Mesenteric fat pad (tissue), 1 donor: ENCODE measurements around the gene ADPRHL1. TPM values are rescaled to one million over a fixed set of nuclear protein-coding genes. Genes with fewer than 3 reads are reported as not detected.

Source experiments
- DNase-seq: peaks from one replicate; pipeline ENCODE4 v3.0.0-alpha.2; 2020; ENCODE audit warnings: low spot score
- total RNA-seq: library from RNA; stranded (reverse); fragmentation: NEBNext Ultra II Directional; extraction: Animal tissue kit (Norgen Biotek cat#: 25700); gene quantifications from one replicate; pipeline ENCODE4 v1.2.1, GENCODE V29; 2021
- donor health status: DM: yes; HTN: yes; CAD: no.

The ADPRHL1 gene
- total RNA-seq, 1 donor from 2014 or later = 2.1 TPM

GRCh38 chr13:113373811-113374485, 79.3 kb downstream of the ADPRHL1 start:
- peak; percentile 85 for DNase-seq

GRCh38 chr13:113371701-113372100, 81.6 kb downstream of the ADPRHL1 start:
- peak; percentile 11 for DNase-seq

- DNase-seq = peak; percentile 79
These were observed 82.2 kb downstream of the ADPRHL1 start for GRCh38 chr13:113371061-113371460.

GRCh38 chr13:113369881-113370280, 83.4 kb downstream of the ADPRHL1 start:
- peak; percentile 71 for DNase-seq

- DNase-seq = peak; percentile 87
These were observed 84.1 kb downstream of the ADPRHL1 start for GRCh38 chr13:113369189-113369588.

- DNase-seq = peak; percentile 81
These were observed 84.9 kb downstream of the ADPRHL1 start for GRCh38 chr13:113368353-113368752.

- DNase-seq = peak; percentile 74
These were observed 85.5 kb downstream of the ADPRHL1 start for GRCh38 chr13:113367771-113368170.

GRCh38 chr13:113367020-113367560, 86.2 kb downstream of the ADPRHL1 start:
- DNase-seq = peak; percentile 53

GRCh38 chr13:113365971-113366588, 87.2 kb downstream of the ADPRHL1 start:
- DNase-seq = no peak

GRCh38 chr13:113365583-113365970, 87.7 kb downstream of the ADPRHL1 start:
- no peak for DNase-seq

GRCh38 chr13:113364901-113365582, 88.2 kb downstream of the ADPRHL1 start:
- peak; percentile 84 for DNase-seq

GRCh38 chr13:113364311-113364889, 88.9 kb downstream of the ADPRHL1 start:
- DNase-seq = peak; percentile 87

- DNase-seq = peak; percentile 8
These were observed 91.9 kb downstream of the ADPRHL1 start for GRCh38 chr13:113361406-113361805.

GRCh38 chr13:113360446-113360845, 92.8 kb downstream of the ADPRHL1 start:
- peak; percentile 49 for DNase-seq

- DNase-seq = peak; percentile 51
These were observed 93.7 kb downstream of the ADPRHL1 start for GRCh38 chr13:113359571-113359970.

GRCh38 chr13:113358653-113359190, 94.6 kb downstream of the ADPRHL1 start:
- DNase-seq = peak; percentile 8

GRCh38 chr13:113357529-113357928, 95.8 kb downstream of the ADPRHL1 start:
- peak; percentile 28 for DNase-seq

- DNase-seq = no peak
These were observed 96.7 kb downstream of the ADPRHL1 start for GRCh38 chr13:113356596-113356995.

- DNase-seq = no peak
These were observed 97.7 kb downstream of the ADPRHL1 start for GRCh38 chr13:113355621-113356020.

- peak; percentile 82 for DNase-seq
These were observed 98.3 kb downstream of the ADPRHL1 start for GRCh38 chr13:113354831-113355610.

- no peak for DNase-seq
These were observed 100.0 kb downstream of the ADPRHL1 start for GRCh38 chr13:113353254-113353653.
